NCI-H345 (cell line): ENCODE results near the gene TMEM245.

Source experiments
- DNase-seq: peaks from one replicate; lab custom pipeline; 2025; lab: John Stamatoyannopoulos, UW

TMEM245 gene

DNA sequence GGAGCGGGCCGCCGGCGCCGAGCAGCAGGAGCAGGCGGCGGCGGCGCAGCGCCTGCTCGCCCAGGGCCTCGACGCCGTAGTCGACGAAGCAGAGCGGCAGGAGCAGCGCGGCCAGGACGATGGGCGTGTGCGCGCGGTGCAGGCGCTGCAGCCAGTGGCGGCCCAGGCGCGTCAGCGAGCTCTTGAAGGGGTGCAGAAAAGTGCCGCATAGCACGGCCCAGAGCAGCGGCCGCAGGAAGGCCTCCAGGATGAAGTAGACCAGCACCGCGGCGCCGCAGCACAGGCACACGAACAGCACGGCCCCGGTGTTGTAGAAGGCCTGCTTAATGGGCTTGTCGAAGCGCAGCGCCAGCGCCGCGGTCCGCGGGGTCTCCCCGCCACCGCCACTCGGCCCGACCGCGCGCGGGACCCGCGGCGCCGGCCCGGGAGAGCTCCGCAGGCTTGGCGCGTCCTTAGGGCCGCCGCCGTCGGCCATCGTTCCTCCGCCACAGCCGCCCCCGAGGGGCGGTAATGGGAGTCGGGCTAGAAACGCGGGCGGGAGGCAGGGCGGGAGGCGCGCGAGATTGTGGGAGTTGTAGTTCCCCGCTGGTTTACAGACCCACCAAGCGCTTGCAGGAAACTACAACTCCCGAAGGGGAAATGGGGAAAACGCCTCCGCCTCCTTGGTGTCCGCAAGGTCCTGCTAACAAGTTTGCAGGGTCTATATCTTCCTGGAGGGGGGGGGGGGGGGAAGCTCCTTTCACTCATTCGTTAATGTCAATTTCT, at the start of gene TMEM245:
TSS of gene TMEM245 (minus strand) at position 509 of the 765 bp plus-strand sequence. CDS start at position 475, 34 bp downstream.
- DNase-seq = peak; percentile 99

DNA sequence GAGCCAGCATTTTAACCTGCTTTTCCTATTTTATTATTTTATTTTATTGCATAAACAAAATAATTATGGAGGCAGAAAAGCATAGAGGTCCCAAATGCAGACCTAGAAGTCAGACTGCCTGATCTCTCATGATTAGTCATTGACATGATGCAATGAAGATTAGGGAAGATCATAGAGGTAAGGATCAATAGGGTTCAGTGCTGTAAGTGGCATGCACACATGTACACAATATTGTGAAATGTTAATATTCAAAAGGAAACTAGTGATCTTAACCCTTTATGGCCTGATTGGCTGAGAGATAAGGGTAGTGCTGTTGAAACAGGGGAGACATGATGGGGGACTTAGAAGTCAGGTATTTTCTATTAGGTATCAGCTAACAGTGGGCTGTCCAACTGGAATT, 48.4 kb upstream of the TMEM245 start:
- no peak for DNase-seq

DNA sequence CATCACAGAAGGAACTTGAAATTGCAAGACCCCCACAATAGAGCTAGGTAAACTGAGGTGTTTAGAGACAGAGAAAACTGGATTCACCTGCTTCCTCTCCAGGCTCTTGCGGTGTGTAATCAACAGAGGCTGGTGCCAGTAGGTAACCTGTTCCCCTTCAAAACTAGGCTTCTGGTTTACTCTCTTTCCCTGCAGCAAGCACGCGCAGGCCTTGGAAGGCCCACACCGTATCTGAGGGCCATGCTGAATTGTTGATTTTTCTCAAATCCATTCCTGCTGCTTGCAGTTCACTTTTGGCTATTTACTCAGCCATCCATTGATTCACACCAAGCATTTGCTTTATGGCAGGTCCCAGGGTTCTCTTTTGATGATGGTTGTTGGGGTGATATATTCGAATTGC, 48.0 kb upstream of the TMEM245 start:
- peak; percentile 21 for DNase-seq

DNA sequence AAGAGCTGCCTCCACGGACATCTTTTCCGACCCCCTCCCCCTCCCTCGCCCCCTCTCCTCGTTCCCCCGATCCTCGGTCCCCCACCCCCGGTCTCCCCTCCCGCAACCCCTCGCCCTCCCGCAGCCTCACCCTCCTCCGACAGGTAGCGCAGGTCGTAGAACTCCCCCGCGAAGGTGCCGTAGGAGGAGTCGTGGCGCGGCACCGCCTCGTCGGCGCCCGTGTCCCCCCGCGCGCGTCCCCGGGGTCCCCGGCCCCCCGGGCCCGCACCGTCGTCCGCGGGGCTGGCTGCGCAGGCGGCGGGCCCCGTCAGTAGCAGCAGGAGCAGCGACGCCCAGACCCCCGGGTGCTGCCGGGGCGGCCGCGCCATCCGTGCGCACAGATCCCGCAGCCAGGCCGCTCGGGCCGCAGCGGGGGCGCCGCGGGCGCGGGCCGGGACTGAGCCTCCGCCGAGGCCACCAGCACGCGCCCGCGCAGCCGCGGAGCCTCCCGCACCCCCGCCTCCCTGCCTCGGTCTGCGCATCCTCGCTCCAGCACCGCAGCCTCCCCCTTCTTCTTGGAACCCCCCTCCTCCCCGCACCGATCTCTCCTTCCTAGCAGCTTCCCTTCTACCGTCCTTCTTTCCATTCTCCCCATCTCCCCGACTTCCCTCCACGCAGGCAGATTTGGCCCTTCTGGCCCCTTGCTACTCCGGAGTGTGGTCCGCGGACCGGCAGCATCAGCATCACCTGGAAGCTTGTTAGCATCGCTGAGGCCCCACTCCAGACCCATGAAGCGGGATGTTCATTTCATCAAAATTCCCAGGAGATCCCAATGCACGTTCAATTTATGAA, 47.2 kb upstream of the TMEM245 start, which contains the start of gene FRRS1L:
TSS of gene FRRS1L (minus strand) at position 479 of the 831 bp plus-strand sequence. CDS start at position 368, 111 bp downstream.
- DNase-seq = peak; percentile 60

DNA sequence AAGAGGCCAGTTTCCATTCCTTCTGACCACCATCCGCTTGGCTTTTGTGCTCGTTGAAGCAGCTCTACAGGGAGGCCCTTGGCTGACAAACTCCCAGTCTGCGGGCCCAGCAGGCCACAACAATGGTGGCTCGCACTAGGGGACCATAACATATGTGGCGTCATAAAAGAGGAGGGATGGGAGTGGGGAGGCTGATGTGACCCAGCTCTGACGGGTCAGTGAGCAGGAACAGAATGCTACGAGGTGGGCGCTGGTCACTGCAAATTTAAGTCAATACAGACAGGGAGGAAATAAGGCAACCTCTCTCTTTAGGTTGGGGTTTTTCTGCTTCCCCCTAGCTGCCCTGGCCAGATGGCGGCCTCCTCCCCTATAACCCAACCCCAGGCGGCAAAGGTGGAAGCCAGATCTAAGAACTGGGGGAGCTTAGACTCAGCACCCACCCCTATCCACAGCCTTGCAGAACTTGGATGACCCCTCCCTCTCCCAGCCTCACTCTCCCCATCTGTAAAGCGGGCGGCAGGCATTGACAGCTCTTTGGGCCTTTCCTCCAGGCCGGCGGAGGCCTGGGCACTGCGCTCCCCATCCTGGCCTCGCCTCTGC, 46.5 kb upstream of the TMEM245 start:
- DNase-seq = no peak

DNA sequence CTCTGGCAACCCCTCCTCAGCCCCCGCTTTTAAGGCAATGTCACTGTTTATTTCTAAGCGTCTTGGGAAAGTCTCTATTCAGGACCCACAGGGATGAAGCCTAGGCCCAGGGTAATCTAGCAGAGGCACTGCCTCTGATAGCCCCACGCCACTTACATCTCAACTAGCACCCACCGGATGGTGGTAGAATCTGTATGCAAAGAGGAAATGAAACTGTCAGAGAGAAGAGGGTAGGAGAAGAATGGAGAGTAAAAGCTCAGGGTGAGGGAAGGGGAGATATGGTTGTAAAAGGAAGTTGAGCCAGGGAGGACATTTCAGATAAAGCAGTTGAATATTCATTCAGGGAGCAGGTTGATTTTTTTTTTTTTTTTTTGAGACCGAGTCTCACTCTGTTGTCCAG, 44.3 kb upstream of the TMEM245 start:
- DNase-seq = no peak

DNA sequence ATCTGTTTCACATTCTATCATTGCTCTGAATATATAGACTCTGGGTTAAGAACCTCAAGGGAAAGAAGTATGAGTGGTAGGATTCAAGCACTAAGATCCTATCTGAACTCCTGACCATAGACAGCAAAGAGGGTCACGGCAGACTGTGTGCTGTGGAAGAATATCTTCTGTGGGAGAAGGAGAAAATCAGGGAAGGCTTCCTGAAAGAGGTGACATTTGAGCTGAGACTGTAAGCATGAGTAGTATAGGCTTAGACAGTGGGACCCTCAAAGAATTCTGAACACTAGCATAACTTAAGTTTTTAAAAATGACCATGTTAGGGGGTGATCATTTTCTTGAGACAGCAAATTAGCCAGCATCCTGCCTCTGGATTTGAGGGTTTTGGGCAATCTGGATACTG, 43.4 kb upstream of the TMEM245 start:
- DNase-seq = no peak

DNA sequence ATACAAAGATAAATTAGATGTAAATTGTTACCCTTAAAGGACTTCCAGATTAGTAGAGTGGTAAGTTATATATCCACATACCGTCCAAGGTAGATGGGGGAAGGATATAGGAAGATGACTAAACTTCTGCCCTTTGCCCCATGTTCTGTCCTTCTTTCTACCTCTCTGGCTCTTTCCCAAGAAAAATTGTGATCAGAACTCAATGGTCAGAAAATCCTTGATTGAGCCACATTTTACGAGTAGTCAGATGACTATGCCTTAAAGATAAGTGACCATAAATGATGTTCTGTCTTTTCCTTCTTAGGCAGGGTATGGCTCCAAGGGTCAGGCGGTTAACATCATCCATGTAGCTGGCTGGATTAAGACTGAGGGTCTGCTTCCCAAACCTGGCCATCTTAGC, 42.9 kb upstream of the TMEM245 start:
- no peak for DNase-seq

DNA sequence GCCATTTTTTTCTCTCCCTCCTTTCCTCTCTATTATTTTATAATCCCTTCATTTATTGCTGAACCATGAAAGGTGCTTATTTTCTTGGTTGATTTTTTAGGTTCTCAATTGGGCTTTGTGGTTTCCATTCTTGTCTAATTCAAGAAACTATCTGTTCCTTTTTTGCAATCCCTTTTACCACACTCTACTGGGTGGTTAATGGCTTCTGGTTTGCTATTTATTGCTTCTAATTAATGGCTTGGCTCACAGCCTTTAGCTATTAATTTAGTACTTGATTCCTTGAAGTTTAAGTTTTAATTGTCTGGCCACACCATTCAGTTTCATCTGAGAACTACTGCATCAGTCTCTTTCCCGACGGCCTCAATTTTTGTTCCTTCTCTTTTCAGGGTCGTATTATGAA, 41.7 kb upstream of the TMEM245 start:
- DNase-seq = no peak

DNA sequence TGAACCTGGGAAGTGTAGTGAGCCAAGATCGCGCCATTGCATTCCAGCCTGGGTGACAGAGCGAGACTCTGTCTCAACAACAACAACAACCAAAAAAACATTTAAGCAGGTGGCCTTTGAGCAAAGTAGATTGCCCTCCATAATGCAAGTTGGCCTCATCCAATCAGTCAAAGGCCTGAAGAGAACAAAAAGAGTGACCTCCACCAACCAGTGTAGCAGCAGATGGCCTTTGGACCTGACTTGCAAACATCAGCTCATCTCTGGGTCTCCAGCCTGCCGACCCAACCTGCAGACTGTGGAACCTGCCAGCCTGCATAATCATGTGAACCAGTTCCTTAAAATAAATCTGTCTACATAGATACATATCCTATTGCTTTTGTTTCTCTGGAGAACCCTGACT, 39.8 kb upstream of the TMEM245 start:
- DNase-seq = no peak

DNA sequence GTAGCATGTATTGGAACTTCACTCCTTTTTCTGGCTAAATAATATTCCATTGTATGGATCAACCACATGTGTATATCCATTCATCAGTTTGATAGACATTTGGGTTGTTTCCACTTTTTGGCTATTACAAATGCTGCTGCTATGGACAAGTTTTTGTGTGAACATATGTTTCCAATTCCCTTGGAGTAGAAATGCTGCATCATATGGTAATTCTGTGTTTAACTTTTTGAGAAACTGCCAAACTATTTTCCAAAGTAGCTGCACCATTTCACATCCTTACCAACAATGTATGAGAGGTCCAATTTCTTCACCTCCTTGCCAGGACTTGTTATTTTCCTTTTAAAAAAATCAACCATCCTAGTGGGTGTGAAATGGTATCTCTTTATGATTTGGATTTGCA, 38.9 kb upstream of the TMEM245 start:
- no peak for DNase-seq

DNA sequence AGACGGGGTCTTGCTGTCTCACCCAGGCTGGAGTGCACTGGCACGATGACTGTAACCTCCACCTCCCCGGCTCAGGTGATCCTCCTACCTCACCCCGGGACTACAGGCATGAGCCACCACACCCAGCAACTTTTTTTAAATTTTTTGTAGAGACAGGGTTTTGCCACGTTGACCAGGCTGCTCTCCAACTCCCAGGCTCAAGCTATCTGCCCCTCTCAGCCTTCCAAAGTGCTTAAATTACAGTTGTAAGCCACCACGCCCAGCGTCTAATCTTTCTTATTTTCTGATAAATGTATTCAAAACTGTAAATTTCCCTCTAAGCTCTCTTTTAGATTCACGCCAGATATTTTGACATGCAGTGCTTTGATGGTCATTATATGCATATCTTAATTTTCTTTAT, 37.0 kb upstream of the TMEM245 start:
- DNase-seq = no peak

DNA sequence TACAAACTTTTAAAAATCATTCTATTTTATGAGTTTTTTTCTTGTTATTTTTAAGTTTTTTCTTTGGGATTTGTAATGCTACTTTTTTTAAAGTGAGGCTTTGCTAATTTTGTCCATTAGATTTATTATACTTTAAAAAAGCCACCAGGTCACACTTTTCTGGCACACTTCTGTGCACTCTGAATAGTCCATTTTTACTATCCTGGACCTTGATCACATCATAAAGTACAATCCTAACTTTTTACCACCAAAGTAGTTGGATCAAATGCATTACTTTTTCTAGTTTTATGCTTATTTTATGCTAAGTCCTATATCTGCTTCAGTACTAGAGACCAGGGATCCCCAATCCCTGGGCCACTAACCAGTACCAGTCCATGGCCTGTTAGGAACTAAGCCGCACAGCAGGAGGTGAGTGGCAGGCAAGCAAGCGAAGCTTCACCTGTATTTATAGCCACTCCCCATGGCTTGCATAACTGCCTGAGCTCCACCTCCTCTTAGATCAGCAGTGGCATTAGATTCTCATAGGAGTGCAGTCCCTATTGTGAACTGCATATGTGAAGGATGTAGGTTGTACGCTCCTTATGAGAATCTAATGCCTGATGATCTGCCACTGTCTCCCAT, 31.3 kb upstream of the TMEM245 start:
- DNase-seq = no peak

DNA sequence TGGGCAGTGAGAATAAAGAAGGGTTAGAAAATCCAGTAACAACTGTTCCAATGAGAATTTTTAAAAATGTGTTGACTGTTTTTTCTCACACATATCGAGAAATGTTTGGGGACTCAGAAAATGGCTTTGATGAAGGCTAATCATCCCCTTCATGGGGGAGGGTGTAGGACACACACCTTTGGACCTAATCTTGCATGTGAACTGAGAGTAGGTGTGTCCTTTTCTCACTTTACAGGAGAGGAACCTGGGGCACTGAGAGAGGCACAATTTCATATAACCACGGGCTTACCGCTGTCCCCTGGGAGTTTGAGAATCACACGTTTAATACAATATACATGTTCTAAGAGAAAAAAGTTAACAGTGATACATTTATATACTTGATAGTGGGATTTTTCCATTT, 30.0 kb upstream of the TMEM245 start:
- no peak for DNase-seq

DNA sequence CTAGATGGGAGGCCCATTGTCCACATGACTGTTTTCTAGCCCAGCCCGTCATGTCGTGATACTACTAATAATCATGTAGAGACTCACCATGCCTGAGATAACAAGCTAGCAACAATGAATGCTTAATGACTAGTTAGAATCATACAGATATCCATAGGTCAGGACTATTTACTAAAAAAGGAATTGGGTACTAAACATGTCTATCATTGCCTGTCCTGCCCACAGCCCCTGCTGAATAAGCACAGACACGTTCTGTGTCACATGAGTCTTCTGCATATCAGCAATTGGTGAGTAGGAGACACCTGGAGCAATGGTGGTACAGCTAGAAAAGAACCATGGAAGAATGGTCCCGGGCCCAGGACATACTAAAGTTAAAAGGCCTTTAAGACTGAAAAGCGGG, 29.3 kb upstream of the TMEM245 start:
- DNase-seq = no peak

DNA sequence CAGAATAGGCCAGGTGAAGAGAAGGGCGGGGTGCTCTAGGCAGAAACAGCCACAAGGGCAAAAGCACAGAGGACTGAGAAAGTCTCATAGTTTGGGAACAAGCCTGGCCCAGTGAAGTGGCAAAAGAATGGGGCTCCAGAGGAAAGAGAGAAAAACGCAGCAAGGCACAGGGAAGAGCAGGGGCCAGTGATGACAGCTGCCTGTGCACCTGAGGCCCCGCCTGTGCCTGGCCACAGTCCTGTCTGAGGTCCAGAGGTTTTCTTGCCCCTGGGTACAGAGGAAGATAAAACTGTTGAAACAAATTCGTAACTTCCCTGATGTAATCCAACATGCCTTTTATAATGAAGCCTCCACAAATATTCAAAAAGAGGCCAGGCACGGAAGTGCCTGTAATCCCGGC, 25.3 kb upstream of the TMEM245 start:
- no peak for DNase-seq

DNA sequence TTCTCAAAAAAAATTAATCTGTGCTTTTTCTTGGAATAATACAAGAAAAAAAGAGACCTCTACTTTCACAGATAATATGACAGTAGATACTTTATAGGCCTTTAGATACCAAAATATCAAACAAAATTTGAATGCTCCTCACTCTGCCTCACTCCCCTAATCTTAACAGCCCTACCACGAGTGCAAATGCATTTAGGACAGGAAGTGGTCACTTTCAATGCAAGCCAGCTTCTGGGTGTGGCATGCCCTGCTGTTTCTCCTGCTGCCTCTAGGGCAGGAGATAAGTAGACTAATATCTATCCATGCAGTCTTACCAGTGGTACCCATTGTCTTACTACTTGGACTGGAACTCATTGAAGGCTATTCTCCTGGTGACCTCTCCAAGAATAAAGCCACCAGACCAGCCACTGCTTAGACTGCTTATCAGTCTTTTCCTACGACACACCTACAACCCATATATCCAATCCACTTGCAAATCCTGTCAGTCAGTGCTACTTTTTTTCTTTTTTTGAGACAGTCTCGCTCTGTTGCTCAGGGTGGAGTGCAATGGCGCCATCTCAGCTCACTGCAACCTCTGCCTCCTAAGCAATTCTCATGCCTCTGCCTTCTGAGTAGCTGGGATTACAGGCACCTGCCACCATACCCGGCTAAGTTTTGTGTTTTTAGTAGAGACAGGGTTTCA, 24.3 kb upstream of the TMEM245 start:
- DNase-seq = no peak

DNA sequence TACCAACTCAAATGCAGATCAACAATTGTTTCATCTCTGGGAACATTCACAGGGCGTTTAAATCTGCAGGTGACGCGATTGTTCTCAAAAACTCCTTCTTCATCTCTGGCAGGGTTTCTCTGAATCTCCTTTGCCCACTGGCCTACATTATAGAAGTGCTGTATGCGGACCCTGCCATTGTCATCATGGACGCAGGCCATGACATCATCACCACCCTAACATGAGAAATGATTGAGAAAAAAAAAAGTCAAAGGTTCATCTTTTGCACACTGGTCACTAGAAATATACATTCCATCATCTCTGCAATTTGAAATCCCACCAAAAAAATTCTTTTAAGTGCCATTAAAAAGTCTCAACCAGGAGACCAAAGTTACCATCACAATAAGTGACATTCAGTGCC, 21.6 kb upstream of the TMEM245 start:
- DNase-seq = no peak

DNA sequence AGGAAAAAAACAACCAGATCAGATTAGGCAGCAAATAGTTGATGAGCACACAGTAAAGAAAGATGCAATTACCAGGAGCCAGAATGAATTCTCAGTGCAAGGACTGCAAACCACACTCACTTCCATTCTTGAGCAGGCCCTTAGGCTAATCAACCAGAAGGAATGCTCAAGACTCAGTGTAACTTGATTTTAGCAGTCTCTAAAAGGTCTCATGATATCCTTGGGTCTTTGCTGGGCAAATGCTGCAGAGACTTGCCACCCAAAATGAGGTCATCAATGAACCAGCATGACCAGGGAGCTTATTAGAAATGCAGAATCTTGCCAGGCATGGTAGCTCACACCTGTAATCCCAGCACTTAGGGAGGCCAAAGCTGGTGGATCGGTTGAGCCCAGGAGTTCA, 20.1 kb upstream of the TMEM245 start:
- DNase-seq = no peak

DNA sequence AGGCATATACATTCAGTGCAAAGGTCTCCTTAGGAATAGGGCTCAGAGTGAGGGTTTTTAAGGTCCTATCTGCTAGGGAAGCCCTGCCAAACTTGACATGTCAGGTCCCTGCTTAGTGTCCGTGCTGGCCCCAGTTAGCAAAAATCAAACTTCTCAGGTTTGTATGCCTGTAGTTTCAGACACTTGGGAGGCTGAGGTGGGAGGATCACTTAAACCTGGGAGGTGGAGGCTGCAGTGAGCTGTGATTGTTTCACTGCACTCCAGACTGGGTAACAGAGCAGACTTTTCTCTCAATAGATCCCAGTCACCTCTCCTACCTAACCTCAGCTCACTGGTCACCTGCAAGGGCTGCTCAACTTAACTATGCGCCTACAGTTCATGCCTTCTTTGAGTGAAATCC, 18.7 kb upstream of the TMEM245 start:
- DNase-seq = no peak

DNA sequence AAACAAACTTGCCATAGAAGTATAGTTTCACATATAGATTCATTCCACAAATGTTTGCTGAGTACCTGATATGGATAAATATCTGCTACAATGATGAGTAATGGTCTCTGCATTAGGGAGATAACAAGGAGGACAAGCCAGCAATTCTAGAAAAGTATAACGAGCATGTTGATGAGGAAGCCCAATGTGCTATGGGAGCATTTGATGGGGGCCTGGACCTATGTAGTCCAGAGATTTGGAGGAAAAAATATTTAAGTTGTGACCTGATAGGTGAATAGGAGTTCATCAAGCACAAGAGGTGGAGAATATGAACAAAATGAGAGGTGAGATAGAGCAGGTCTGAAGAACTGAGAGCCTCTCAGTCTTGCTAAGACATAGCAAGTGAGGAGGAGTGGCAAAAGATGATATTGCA, 14.4 kb upstream of the TMEM245 start:
- DNase-seq = no peak

DNA sequence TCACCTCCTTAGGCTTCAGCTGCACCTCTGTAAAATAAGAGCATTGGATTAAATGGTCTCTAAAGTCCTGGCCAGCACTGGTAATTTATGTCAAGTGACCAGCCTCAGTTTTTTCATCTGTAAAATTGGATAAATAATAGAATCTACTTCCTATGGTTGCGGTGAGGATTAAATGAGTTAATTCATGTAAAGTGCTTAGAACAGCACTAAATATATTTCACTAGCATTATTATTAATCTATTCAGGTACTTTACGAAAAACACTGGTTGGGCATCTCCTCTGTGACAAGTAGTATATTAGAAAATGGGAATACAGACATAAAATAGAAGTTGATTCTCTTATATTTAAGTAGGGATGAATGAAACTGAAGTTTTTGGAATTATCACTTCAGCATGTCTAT, 13.8 kb upstream of the TMEM245 start:
- DNase-seq = no peak
